Ishikawa (cell line): ENCODE data around the gene B3GLCT.

Experiments
- CEBPB ChIP-seq: IDR thresholded peaks from 2 replicates; pipeline ENCODE4 v1.6.1; 2012
- FOXM1 ChIP-seq: IDR thresholded peaks from 2 replicates; pipeline ENCODE4 v1.6.1; 2012; ENCODE audit warnings: low read depth, borderline replicate concordance
- TF ChIP-seq, protein P1 (sequence below): IDR thresholded peaks from 2 replicates; pipeline ENCODE4 v1.6.1; 2012

DNA sequence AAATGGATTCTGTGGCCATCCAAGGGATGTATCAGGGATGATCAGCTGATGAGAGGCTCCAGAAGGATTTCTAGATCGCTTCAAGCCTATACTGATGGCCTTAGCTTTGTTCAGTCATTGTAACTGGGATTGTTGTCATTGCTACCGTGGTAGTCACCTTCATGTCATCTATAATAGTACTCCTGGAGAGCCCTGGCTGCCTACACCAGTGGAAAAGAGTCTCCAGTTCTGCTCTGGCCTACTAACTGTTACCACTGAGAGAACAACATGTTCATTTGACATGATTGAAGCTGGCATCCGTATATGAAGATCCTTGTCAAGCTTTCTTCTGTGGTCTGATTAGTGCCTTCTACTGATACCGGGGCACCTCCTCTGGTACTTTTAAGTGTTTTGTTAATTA, 131.3 kb downstream of the B3GLCT start:
- no peak for TF ChIP-seq CEBPB
- TF ChIP-seq FOXM1: no peak
- TF ChIP-seq, protein P1, sequence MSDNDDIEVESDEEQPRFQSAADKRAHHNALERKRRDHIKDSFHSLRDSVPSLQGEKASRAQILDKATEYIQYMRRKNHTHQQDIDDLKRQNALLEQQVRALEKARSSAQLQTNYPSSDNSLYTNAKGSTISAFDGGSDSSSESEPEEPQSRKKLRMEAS: no peak
